MCF 10A (cell line): ENCODE data around the gene CCNL1. TPM values are rescaled to one million over a fixed set of nuclear protein-coding genes. Genes with fewer than 3 reads are reported as not detected.

Experiments
- BruUV-seq: library from RNA; stranded (reverse); fragments of 400-500 nt; replicated peaks from 2 replicates; lab custom pipeline; 2021; lab: Mats Ljungman, UMichigan
- CTCF ChIA-PET: fragments of 300-600 bp; sonication (Branson Sonifier 250); formaldehyde crosslinking; extraction: SDS; loops from one replicate; lab custom pipeline; 2021; ENCODE audit warnings: antibody characterized with exemption, inconsistent platforms; lab: Yijun Ruan, JAX
- POLR2A ChIA-PET: fragments of 300-600, 350-650 bp; sonication (Branson Sonifier 250); formaldehyde crosslinking; extraction: SDS; loops from one replicate; lab custom pipeline; 2020; ENCODE audit warnings: antibody characterized with exemption, inconsistent platforms; lab: Yijun Ruan, JAX
- DNase-seq: peaks from one replicate; pipeline ENCODE4 v3.0.0-alpha.2; 2018; ENCODE audit not compliant: unreplicated experiment
- H3K27ac Mint-ChIP-seq: one replicate; pipeline ENCODE4 v1.8.0; 2022; ENCODE audit warnings: mild to moderate bottlenecking, low read depth, mixed read lengths; ENCODE audit not compliant: unreplicated experiment
- H3K27me3 Mint-ChIP-seq: one replicate; pipeline ENCODE4 v1.8.0; 2022; ENCODE audit warnings: mixed read lengths; ENCODE audit not compliant: insufficient read depth, unreplicated experiment
- H3K36me3 Mint-ChIP-seq: one replicate; pipeline ENCODE4 v1.8.0; 2022; ENCODE audit warnings: mild to moderate bottlenecking, moderate library complexity, mixed read lengths; ENCODE audit not compliant: insufficient read depth, unreplicated experiment
- H3K4me1 Mint-ChIP-seq: one replicate; pipeline ENCODE4 v1.8.0; 2022; ENCODE audit warnings: mixed read lengths; ENCODE audit not compliant: insufficient read depth, unreplicated experiment
- H3K4me3 Mint-ChIP-seq: one replicate; pipeline ENCODE4 v1.8.0; 2022; ENCODE audit warnings: mild to moderate bottlenecking, moderate library complexity, mixed read lengths; ENCODE audit not compliant: unreplicated experiment
- H3K9me3 Mint-ChIP-seq: one replicate; pipeline ENCODE4 v1.8.0; 2022; ENCODE audit warnings: mixed read lengths; ENCODE audit not compliant: unreplicated experiment
- intact Hi-C: fragments of 100-400 bp; cut with micrococcal nuclease; formaldehyde crosslinking; loops from 2 replicates; pipeline ENCODE4 v1.14.1; 2022
- total RNA-seq: library from RNA; stranded (reverse); gene quantifications from 2 replicates; pipeline ENCODE4 v1.2.3, GENCODE V29; 2022
- TF ChIP-seq, protein P1 (sequence below): fragments of 200-600 bp; IDR thresholded peaks from one replicate; pipeline ENCODE4 v1.8.0; 2022; ENCODE audit warnings: antibody characterized with exemption, mild to moderate bottlenecking; ENCODE audit not compliant: unreplicated experiment

Gene CCNL1
- total RNA-seq, 1 experiment from 2014 or later, result 103 TPM

DNA sequence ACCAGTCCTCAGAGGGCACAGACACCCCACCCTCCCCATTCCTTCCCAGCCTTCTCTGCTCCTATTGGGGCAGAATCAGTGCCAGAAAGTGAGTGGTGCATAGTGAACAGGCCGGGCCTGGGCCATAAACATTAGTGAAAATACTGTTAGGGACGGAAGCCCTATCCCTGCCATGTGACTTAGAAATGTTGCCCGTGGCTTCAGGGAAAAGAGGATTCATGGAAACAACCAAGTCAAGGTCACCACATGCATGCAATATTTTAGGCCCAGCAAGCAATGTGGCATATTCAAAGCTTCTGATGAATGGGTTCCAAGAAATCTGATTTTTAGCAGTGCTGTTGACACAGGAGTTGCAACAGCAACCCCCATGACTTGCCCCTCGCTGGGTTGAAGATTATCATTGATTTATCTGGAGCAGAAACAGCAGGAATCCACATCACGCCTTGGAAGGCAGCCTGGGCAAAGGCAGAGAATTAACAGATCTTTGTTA, 52.3 kb downstream of the CCNL1 start:
- ChIA-PET CTCF (interaction anchor here (1.7 to 5.3 kb wide), 2 partner anchors 8 to 29 kb away, joined by 6 to 25 read pairs; no protein-coding TSS in a partner anchor), POLR2A (interaction anchor here (1.3 to 12.8 kb wide), 3 partner anchors 11 to 18 kb away, joined by 4 to 192 read pairs (median 123); no protein-coding TSS in a partner anchor)
- no peak for DNase-seq
- H3K36me3 Mint-ChIP-seq, result no peaks in the 10 kb centered on the region
- no peaks in the 10 kb centered on the region for H3K9me3 Mint-ChIP-seq
- no TSS peak for BruUV-seq
- no peak overlapping the region for H3K27ac Mint-ChIP-seq
- TF ChIP-seq, protein P1, sequence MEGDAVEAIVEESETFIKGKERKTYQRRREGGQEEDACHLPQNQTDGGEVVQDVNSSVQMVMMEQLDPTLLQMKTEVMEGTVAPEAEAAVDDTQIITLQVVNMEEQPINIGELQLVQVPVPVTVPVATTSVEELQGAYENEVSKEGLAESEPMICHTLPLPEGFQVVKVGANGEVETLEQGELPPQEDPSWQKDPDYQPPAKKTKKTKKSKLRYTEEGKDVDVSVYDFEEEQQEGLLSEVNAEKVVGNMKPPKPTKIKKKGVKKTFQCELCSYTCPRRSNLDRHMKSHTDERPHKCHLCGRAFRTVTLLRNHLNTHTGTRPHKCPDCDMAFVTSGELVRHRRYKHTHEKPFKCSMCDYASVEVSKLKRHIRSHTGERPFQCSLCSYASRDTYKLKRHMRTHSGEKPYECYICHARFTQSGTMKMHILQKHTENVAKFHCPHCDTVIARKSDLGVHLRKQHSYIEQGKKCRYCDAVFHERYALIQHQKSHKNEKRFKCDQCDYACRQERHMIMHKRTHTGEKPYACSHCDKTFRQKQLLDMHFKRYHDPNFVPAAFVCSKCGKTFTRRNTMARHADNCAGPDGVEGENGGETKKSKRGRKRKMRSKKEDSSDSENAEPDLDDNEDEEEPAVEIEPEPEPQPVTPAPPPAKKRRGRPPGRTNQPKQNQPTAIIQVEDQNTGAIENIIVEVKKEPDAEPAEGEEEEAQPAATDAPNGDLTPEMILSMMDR, result no peak
- no peaks in the 10 kb centered on the region for H3K27me3 Mint-ChIP-seq
- H3K4me1 Mint-ChIP-seq, result peaks cover 18% of the 10 kb centered on the region
- H3K4me3 Mint-ChIP-seq, result no peak overlapping the region
- intact Hi-C loops, result no loop called here

GRCh38 chr3:157107037-157107436, 52.9 kb downstream of the CCNL1 start:
- no peak for DNase-seq
- TF ChIP-seq, protein P1, result no peak
- H3K4me3 Mint-ChIP-seq, result no peak overlapping the region
- H3K27me3 Mint-ChIP-seq, result no peaks in the 10 kb centered on the region
- ChIA-PET CTCF (interaction anchor here (5.3 kb wide), 1 partner anchor 30 kb away, joined by 25 read pairs; no protein-coding TSS in a partner anchor), POLR2A (interaction anchor here (1.3 to 12.8 kb wide), 4 partner anchors 12 to 54 kb away, joined by 4 to 192 read pairs (median 64); no protein-coding TSS in a partner anchor)
- H3K4me1 Mint-ChIP-seq, result peaks cover 18% of the 10 kb centered on the region
- H3K27ac Mint-ChIP-seq, result no peak overlapping the region
- BruUV-seq, result no TSS peak
- H3K9me3 Mint-ChIP-seq, result no peaks in the 10 kb centered on the region
- intact Hi-C loops, result no loop called here
- H3K36me3 Mint-ChIP-seq, result no peaks in the 10 kb centered on the region

DNA sequence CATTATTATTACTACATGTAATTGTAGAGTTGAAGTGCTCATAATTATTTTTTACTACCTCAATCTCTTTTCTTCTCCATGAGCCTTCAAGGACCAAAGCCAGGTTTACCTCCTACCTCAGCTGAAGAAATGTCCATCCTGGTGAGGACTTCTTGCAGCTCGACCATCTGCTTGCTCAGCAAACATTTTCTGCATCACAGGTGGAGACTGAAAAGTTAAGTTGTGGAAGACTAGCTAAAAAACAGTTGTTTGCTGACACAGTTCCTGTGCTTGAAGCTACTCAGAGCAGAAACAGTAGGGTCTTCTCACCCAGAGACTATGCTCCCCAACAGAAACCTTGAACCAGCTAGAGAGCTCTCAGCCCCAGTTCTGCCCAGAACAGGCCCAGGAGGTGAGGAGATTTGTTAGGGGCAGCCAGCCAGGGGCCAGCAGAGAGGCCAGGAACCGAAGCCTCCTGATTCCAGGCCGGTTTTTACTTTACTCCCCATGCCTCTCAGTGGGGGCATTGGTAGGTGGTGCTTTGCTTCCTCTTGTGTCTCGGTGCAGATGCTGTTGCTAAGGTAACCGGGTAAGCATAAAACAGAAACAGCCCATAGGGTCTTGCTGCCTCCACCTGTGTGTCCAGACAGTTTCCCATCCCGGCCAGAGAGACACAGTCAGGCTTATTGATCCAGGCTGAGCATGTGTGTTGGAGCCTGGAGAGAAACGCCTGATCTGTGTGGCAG, 54.9 kb downstream of the CCNL1 start:
- Mint-ChIP-seq H3K4me3 (no peak overlapping the region), H3K27ac (peak overlapping the region; percentile 10), H3K27me3 (no peaks in the 10 kb centered on the region), H3K9me3 (no peaks in the 10 kb centered on the region), H3K4me1 (peaks cover 18% of the 10 kb centered on the region), H3K36me3 (no peaks in the 10 kb centered on the region)
- TF ChIP-seq, protein P1, result no peak
- BruUV-seq, result no TSS peak
- ChIA-PET CTCF (interaction anchor here (0.7 to 5.3 kb wide), 4 partner anchors 13 to 164 kb away, joined by 3 to 25 read pairs (median 4); no protein-coding TSS in a partner anchor), POLR2A (interaction anchor here (0.6 to 12.8 kb wide), 10 partner anchors 10 to 1061 kb away, joined by 3 to 192 read pairs (median 6); no protein-coding TSS in a partner anchor)
- intact Hi-C loops, result no loop called here
- DNase-seq, result no peak

DNA sequence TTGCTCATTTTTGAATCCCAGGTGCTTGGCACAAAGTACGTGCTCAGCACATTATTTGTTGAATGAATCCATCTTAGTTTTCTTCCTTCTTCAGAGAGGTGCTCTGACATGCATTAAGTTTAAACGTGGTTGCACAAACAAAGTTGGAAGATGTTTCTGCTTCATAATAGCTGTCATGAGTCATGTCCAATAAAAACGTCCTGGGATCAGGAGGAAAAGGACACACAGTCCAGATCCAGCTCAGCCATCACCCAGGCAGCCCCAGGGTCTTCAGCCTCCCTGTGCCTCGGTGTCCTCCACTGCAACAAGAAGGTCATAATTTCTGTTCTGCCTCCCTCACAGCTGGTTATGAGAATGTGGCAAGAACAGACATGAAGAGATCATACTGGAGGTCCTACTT, 55.4 kb downstream of the CCNL1 start:
- H3K9me3 Mint-ChIP-seq, result no peaks in the 10 kb centered on the region
- intact Hi-C loops, result no loop called here
- peaks cover 19% of the 10 kb centered on the region for H3K4me1 Mint-ChIP-seq
- H3K36me3 Mint-ChIP-seq, result no peaks in the 10 kb centered on the region
- H3K4me3 Mint-ChIP-seq, result no peak overlapping the region
- TF ChIP-seq, protein P1, result no peak
- peak; percentile 61 for DNase-seq
- peak overlapping the region; percentile 10 for H3K27ac Mint-ChIP-seq
- ChIA-PET CTCF (interaction anchor here (1.8 to 5.3 kb wide), 2 partner anchors 13 to 32 kb away, joined by 6 to 25 read pairs; no protein-coding TSS in a partner anchor), POLR2A (interaction anchor here (0.8 to 12.8 kb wide), 9 partner anchors 10 to 429 kb away, joined by 3 to 192 read pairs (median 8); no protein-coding TSS in a partner anchor)
- no peaks in the 10 kb centered on the region for H3K27me3 Mint-ChIP-seq
- BruUV-seq, result no TSS peak
